D721Med (cell line): Measurements from ENCODE around the gene MAST4.

Source experiments
- DNase-seq: peaks from one replicate; pipeline ENCODE4 v3.0.0; 2011; ENCODE audit warnings: low spot score; ENCODE audit not compliant: insufficient read length
- FAIRE-seq: peaks from 2 replicates; lab custom pipeline; 2011; peaks lifted over from hg19 to GRCh38; lab: Jason Lieb, UNC
- TF ChIP-seq, protein P1 (sequence below): IDR thresholded peaks from 2 replicates; pipeline ENCODE4 v1.5.1; 2012; ENCODE audit warnings: mild to moderate bottlenecking, control low read depth; ENCODE audit not compliant: insufficient read depth; ENCODE audit errors: missing control alignments

MAST4 gene

DNA sequence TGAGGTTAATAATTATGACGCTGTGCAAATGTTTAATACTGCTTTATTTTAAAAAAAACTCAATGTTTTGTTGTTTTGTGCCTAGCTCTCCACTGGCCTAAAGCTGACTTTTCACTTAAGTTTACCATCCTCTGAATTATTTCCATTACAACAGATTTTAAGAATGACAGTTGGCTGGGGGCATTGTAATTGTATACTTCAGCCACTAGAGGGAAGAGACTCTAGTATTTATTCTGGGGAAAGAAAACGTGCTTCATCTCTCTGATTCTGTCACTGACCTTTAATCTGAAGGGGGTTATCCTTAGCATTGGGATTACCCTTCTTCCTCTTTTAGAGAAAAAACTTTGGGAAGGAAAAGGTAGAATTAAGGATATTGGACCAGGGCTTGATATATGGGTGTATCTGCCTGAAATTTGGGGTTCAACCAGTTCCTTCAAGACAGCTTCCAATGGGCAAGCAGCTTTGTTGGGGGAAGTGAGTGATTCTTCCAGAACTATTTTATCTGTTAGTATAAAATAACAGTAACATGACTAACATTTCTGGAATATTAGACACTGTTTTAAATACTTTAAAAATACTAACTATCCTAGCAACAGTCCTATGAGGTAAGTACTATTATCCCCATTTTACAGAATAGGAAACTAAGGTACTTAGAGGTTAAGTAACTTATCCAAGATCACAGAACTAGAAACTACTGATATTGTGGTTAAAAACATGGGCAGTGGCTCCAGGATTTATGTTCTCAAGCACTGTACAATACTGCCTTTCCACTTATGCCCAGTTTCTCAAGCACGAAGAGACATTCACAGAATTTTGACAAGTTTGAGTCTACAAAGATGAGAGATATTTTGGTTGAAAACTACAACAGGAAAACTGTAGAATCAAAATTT, 392.0 kb downstream of the MAST4 start:
- FAIRE-seq = peak; percentile 51
- no peak for DNase-seq
- TF ChIP-seq, protein P1, sequence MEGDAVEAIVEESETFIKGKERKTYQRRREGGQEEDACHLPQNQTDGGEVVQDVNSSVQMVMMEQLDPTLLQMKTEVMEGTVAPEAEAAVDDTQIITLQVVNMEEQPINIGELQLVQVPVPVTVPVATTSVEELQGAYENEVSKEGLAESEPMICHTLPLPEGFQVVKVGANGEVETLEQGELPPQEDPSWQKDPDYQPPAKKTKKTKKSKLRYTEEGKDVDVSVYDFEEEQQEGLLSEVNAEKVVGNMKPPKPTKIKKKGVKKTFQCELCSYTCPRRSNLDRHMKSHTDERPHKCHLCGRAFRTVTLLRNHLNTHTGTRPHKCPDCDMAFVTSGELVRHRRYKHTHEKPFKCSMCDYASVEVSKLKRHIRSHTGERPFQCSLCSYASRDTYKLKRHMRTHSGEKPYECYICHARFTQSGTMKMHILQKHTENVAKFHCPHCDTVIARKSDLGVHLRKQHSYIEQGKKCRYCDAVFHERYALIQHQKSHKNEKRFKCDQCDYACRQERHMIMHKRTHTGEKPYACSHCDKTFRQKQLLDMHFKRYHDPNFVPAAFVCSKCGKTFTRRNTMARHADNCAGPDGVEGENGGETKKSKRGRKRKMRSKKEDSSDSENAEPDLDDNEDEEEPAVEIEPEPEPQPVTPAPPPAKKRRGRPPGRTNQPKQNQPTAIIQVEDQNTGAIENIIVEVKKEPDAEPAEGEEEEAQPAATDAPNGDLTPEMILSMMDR = peak; percentile 67

DNA sequence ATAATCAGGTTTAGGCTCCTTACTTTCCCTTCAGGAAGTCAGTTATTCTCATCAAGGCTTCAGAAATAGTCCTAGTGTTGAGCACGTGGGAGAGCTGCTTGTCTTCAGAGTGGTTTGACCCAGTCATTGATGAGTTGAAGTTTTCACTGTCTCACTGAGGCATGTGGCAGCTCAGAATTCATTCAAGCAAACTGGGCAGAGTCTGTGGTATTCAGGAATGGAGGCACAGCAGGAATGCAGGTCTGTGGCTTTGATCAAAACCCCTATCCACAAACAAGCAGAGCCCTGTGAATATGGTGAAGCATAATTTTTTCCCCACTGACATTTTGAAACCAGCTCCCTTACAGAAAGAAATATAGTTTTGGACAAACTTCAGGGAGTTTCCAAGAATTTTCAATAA, 393.1 kb downstream of the MAST4 start:
- no peak for FAIRE-seq
- TF ChIP-seq, protein P1 = no peak

DNA sequence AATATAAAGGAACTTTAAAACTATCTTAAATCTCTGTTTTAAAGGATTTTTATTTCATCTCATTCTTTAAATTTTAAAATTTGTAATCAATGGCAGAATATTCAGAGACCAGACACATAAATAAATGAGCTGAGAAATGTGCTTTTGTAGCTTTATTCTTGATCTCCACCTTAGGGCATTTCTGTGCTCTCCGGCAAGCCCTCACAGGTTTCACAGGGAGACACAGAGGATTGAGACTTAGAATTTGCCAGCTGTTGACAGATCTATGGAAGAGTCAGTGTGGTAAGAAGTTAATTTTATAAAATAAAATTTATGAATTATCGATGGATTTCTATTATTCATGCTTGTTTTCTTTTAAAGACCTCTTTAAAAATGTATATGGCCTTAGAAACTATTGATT, 393.6 kb downstream of the MAST4 start:
- DNase-seq = no peak
- TF ChIP-seq, protein P1 = no peak
- FAIRE-seq = no peak

More for the DNA sequence above, 393.1 kb downstream of the MAST4 start:
- DNase-seq = no peak

DNA sequence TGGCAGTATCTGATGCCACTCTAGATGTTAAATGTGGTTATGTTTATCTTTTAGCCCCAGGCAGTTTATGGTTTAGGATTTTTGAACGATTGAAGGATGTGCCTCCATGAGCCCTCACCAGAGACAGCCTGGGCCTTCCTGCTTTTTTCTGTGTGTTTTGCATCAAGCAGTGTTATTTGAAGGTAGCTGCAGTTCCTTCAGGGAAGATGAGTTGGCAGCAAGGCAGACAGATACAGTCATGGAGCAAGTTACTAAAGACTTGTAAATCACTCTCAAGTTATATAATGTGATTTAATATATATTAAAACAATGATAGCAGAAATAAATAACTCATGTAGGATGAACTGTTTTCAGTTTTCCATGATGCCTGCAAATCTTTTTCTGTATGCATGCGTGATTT, 395.6 kb downstream of the MAST4 start:
- no peak for FAIRE-seq
- DNase-seq = no peak
- TF ChIP-seq, protein P1 = no peak

DNA sequence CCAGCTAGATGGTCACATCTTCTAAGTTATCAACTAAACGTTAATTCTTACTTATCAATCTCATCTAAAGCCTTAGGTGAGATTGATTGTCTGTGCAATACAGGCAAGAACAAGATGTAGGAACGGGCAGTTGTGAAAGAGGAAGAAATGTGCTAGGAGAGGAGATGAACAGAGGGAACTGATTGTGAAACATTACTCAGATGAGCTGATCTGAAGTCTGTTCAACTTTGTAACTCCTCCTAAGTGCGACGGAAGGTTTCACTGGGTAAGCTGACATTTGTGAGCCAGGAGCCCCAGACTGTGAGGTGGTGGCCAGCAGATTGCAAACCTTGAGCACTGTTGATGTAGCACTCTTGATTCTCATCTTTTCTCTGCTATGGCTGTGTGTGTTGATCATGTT, 396.4 kb downstream of the MAST4 start:
- TF ChIP-seq, protein P1 = no peak
- no peak for FAIRE-seq
- no peak for DNase-seq

DNA sequence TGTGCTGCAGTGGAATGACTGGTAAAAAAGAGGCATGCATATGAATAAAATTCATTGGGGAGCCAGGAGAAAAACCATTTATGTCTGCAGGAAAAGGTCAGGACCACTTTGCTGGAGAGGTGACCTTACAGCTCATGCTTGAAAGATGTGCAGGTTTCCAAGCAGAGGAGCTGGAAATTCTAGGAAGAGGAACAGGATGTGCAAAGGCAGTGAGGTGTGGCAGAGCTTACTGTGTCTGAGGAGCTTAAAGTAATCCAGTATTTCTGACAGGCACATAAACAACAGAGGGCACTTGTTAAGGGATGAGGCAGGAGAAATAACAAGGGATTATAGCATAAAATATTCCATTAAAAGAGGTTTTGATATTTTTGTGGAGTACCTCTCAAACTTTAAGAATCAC, 397.3 kb downstream of the MAST4 start:
- no peak for DNase-seq
- TF ChIP-seq, protein P1 = no peak
- FAIRE-seq = peak; percentile 94

DNA sequence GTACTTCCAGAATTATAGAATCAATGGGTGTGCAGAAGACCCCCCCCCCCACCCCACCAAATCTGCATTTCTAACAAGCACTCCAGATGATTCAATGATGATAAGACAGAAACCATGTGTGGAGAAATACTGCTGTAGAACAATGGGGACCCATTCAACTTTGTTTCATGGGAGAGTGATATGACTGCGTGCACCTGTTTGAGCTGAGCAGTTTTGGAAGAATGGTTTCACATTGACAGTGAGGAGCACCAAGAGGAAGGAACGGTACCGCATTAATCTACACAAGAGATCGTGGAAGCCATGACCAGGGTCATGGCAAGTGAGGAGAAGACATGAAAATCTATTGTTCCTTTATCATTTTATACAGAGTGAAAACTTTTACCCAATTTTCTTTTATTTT, 397.7 kb downstream of the MAST4 start:
- TF ChIP-seq, protein P1 = no peak
- FAIRE-seq = no peak
- no peak for DNase-seq
